ENCODE data around the gene FAM221B.

Gene FAM221B

DNA sequence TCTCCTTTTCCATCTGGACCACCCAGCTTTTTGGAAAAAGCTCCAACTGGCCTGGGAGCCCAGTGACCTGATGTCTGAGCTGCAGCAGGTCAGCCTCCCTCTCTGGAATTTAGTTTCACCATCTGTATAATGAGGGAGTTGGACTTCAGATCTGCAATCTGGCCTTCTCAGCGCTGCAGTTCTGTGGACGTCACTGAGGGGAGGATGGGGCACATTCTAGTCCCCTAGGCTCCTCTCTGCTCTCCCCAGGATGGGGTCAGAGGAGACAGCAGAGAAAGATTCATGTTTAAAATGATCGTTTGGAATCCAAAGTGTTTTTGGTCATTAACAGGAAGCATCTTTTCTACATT is 31.4 kb upstream of the FAM221B start (continued):
- TF ChIP-seq, protein P1, sequence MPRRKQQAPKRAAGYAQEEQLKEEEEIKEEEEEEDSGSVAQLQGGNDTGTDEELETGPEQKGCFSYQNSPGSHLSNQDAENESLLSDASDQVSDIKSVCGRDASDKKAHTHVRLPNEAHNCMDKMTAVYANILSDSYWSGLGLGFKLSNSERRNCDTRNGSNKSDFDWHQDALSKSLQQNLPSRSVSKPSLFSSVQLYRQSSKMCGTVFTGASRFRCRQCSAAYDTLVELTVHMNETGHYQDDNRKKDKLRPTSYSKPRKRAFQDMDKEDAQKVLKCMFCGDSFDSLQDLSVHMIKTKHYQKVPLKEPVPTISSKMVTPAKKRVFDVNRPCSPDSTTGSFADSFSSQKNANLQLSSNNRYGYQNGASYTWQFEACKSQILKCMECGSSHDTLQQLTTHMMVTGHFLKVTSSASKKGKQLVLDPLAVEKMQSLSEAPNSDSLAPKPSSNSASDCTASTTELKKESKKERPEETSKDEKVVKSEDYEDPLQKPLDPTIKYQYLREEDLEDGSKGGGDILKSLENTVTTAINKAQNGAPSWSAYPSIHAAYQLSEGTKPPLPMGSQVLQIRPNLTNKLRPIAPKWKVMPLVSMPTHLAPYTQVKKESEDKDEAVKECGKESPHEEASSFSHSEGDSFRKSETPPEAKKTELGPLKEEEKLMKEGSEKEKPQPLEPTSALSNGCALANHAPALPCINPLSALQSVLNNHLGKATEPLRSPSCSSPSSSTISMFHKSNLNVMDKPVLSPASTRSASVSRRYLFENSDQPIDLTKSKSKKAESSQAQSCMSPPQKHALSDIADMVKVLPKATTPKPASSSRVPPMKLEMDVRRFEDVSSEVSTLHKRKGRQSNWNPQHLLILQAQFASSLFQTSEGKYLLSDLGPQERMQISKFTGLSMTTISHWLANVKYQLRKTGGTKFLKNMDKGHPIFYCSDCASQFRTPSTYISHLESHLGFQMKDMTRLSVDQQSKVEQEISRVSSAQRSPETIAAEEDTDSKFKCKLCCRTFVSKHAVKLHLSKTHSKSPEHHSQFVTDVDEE (CRISPR knock-in tag; IDR thresholded peaks at IDR 0.05), result no peak
- TF ChIP-seq RARB (CRISPR knock-in tag; IDR thresholded peaks at IDR 0.05) (no peak), ZNF565 (CRISPR knock-in tag; conservative IDR thresholded peaks at IDR 0.05; ENCODE audit: low read depth) (no peak)

DNA sequence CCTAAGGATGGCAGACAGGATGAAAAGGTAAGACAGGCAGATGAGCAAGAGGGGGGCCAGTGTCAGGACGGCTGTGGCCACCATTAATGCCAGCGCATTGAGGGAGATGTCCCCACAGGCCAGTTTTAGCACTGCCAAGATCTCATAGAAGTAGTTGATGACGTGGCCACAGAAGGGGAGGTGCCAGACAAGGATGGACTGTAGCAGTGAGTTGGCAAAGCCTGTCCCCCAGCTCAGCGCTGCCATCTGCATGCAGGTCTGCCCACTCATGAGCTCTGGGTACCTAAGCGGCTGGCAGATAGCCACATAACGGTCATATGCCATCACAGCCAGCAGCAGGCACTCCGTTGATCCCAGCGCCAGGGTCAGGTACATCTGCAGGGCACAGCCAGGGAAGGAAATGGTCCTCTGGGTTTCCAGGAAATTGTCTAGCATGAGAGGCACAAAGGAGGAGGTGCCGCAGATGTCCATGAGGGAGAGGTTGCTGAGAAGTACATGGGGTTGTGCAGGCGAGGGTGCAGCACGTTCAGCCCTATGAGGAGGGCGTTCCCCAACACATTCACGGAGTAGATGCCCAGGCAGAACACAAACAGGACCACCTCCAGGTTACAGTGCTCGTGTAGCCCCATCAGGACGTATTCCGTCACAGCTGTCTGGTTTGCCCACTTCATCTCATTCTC is 30.9 kb upstream of the FAM221B start:
- no peak for TF ChIP-seq ZFP3 (CRISPR knock-in tag; IDR thresholded peaks at IDR 0.05)
- TF ChIP-seq BACH2 (CRISPR knock-in tag; IDR thresholded peaks at IDR 0.05; ENCODE audit: borderline replicate concordance), result no peak
- TF ChIP-seq, protein P2, sequence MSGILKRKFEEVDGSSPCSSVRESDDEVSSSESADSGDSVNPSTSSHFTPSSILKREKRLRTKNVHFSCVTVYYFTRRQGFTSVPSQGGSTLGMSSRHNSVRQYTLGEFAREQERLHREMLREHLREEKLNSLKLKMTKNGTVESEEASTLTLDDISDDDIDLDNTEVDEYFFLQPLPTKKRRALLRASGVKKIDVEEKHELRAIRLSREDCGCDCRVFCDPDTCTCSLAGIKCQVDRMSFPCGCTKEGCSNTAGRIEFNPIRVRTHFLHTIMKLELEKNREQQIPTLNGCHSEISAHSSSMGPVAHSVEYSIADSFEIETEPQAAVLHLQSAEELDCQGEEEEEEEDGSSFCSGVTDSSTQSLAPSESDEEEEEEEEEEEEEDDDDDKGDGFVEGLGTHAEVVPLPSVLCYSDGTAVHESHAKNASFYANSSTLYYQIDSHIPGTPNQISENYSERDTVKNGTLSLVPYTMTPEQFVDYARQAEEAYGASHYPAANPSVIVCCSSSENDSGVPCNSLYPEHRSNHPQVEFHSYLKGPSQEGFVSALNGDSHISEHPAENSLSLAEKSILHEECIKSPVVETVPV (CRISPR knock-in tag; IDR thresholded peaks at IDR 0.05), result no peak
- TF ChIP-seq ZNF8 (CRISPR knock-in tag; IDR thresholded peaks at IDR 0.05), result no peak
- no peak for TF ChIP-seq ZNF70 (CRISPR knock-in tag; IDR thresholded peaks at IDR 0.05)
- TF ChIP-seq, protein P3, sequence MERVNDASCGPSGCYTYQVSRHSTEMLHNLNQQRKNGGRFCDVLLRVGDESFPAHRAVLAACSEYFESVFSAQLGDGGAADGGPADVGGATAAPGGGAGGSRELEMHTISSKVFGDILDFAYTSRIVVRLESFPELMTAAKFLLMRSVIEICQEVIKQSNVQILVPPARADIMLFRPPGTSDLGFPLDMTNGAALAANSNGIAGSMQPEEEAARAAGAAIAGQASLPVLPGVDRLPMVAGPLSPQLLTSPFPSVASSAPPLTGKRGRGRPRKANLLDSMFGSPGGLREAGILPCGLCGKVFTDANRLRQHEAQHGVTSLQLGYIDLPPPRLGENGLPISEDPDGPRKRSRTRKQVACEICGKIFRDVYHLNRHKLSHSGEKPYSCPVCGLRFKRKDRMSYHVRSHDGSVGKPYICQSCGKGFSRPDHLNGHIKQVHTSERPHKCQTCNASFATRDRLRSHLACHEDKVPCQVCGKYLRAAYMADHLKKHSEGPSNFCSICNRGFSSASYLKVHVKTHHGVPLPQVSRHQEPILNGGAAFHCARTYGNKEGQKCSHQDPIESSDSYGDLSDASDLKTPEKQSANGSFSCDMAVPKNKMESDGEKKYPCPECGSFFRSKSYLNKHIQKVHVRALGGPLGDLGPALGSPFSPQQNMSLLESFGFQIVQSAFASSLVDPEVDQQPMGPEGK (CRISPR knock-in tag; IDR thresholded peaks at IDR 0.05; ENCODE audit: borderline replicate concordance), result no peak
- TF ChIP-seq, protein P1 (CRISPR knock-in tag; IDR thresholded peaks at IDR 0.05), result no peak
- TF ChIP-seq SNAI2 (CRISPR knock-in tag; IDR thresholded peaks at IDR 0.05), result no peak
- TF ChIP-seq, protein P4, sequence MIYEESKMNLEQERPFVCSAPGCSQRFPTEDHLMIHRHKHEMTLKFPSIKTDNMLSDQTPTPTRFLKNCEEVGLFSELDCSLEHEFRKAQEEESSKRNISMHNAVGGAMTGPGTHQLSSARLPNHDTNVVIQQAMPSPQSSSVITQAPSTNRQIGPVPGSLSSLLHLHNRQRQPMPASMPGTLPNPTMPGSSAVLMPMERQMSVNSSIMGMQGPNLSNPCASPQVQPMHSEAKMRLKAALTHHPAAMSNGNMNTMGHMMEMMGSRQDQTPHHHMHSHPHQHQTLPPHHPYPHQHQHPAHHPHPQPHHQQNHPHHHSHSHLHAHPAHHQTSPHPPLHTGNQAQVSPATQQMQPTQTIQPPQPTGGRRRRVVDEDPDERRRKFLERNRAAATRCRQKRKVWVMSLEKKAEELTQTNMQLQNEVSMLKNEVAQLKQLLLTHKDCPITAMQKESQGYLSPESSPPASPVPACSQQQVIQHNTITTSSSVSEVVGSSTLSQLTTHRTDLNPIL (CRISPR knock-in tag; IDR thresholded peaks at IDR 0.05; ENCODE audit: low read depth), result no peak
- TF ChIP-seq ZC3H10 (CRISPR knock-in tag; IDR thresholded peaks at IDR 0.05), result no peak
- no peak for TF ChIP-seq ZNF565 (CRISPR knock-in tag; conservative IDR thresholded peaks at IDR 0.05; ENCODE audit: low read depth)
- no peak for TF ChIP-seq GLIS3 (CRISPR knock-in tag; IDR thresholded peaks at IDR 0.05)
- TF ChIP-seq TCF4 (CRISPR knock-in tag; IDR thresholded peaks at IDR 0.05; ENCODE audit: borderline replicate concordance), result no peak
- no peak for TF ChIP-seq TOX (CRISPR knock-in tag; IDR thresholded peaks at IDR 0.05; ENCODE audit: borderline replicate concordance)
- TF ChIP-seq ISL1 (CRISPR knock-in tag; IDR thresholded peaks at IDR 0.05), result no peak
- no peak for TF ChIP-seq OSR1 (CRISPR knock-in tag; IDR thresholded peaks at IDR 0.05)
- no peak for TF ChIP-seq ESRRG (CRISPR knock-in tag; IDR thresholded peaks at IDR 0.05)
- TF ChIP-seq, protein P5, sequence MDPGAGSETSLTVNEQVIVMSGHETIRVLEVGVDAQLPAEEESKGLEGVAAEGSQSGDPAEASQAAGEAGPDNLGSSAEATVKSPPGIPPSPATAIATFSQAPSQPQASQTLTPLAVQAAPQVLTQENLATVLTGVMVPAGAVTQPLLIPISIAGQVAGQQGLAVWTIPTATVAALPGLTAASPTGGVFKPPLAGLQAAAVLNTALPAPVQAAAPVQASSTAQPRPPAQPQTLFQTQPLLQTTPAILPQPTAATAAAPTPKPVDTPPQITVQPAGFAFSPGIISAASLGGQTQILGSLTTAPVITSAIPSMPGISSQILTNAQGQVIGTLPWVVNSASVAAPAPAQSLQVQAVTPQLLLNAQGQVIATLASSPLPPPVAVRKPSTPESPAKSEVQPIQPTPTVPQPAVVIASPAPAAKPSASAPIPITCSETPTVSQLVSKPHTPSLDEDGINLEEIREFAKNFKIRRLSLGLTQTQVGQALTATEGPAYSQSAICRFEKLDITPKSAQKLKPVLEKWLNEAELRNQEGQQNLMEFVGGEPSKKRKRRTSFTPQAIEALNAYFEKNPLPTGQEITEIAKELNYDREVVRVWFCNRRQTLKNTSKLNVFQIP (CRISPR knock-in tag; IDR thresholded peaks at IDR 0.05; ENCODE audit: borderline replicate concordance, low read depth), result no peak
- ATAC-seq, result peak; percentile 67

Data from SK-N-SH treated with all-trans-retinoic acid at 6 μM for 48 hours (cell line).